AML-193 (cell line): ENCODE results near the gene KLHL3.

Source experiments
- DNase-seq, 2 experiments: peaks; one replicate each; lab custom pipeline; 2025; lab: John Stamatoyannopoulos, UW

KLHL3 gene

GRCh38 chr5:137580030-137580429 is 155.9 kb downstream of the KLHL3 start:
- DNase-seq: peak in 1 of 2 experiments; percentile 2

- DNase-seq: no peak
These were observed 160.0 kb downstream of the KLHL3 start for GRCh38 chr5:137575847-137576246.

- DNase-seq: no peak
These were observed 160.7 kb downstream of the KLHL3 start for GRCh38 chr5:137575211-137575610.

- DNase-seq: no peak
These were observed 162.5 kb downstream of the KLHL3 start for GRCh38 chr5:137573376-137573775.

GRCh38 chr5:137572042-137572695 is 163.7 kb downstream of the KLHL3 start:
- DNase-seq: no peak

- no peak for DNase-seq
These were observed 165.8 kb downstream of the KLHL3 start for GRCh38 chr5:137570070-137570469.
